Fibroblast of mammary gland (primary cell): ENCODE measurements around the gene MUL1.
"Not testable (repeated sequence)": the region's sequence is repeated elsewhere in the genome, so short reads cannot be mapped to it uniquely, and the experiment has no call there.

Experiments used
- DNase-seq: peaks from one replicate; pipeline ENCODE4 v3.0.0-alpha.2; 2010; ENCODE audit warnings: low read depth
- H3K4me3 ChIP-seq: 2 replicates; pipeline ENCODE4 v1.5.1; 2011; ENCODE audit warnings: low read depth, mild to moderate bottlenecking, low read length, moderate library complexity; ENCODE audit not compliant: control insufficient read depth
- TF ChIP-seq, protein P1 (sequence below): conservative IDR thresholded peaks from 2 replicates; pipeline ENCODE4 v1.5.1; 2011; ENCODE audit warnings: low read depth, low read length, inconsistent platforms; ENCODE audit not compliant: control insufficient read depth, insufficient read depth

Gene MUL1

DNA sequence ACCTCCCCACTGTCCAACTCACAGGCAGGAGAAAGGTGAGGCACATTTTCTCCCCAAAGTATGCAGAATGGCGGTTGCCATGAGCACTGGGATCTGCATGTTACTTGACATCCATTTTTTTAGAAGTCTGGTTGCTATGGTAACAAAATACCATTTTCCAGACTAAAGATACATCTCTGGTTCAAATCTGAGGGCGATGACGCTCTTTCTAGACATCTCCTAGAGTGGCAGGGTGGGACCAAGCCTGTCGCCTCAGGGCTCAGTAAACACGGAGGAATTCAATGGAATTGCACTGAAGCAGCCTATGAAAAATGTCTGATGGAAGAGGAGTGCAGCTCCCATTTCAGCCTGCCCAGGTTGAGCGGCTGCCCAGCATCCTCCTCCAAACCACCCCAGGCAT lies 22.9 kb upstream of the MUL1 start:
- TF ChIP-seq, protein P1, sequence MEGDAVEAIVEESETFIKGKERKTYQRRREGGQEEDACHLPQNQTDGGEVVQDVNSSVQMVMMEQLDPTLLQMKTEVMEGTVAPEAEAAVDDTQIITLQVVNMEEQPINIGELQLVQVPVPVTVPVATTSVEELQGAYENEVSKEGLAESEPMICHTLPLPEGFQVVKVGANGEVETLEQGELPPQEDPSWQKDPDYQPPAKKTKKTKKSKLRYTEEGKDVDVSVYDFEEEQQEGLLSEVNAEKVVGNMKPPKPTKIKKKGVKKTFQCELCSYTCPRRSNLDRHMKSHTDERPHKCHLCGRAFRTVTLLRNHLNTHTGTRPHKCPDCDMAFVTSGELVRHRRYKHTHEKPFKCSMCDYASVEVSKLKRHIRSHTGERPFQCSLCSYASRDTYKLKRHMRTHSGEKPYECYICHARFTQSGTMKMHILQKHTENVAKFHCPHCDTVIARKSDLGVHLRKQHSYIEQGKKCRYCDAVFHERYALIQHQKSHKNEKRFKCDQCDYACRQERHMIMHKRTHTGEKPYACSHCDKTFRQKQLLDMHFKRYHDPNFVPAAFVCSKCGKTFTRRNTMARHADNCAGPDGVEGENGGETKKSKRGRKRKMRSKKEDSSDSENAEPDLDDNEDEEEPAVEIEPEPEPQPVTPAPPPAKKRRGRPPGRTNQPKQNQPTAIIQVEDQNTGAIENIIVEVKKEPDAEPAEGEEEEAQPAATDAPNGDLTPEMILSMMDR, result no peak
- no peak overlapping the region for H3K4me3 ChIP-seq
- DNase-seq, result no peak

DNA sequence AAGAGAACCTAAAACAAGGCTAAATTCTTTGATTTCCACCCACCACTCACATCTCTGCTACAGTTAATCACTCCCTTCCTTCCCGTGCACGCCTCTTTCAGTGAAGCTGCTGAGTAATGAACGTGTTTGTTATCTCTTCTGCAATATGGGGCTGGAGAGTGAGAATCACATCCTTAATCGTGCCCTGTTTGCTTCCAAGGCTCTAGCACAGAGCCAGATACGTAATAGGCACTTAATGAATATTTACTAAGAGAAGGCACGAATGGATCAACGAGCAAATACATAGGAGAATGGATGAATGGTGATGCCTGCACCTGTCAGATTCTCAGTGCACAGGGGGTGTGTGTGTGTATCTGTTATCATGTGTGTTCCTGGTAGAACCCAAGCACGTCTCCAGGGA lies 22.4 kb upstream of the MUL1 start:
- no peak overlapping the region for H3K4me3 ChIP-seq
- TF ChIP-seq, protein P1, result no peak
- no peak for DNase-seq

DNA sequence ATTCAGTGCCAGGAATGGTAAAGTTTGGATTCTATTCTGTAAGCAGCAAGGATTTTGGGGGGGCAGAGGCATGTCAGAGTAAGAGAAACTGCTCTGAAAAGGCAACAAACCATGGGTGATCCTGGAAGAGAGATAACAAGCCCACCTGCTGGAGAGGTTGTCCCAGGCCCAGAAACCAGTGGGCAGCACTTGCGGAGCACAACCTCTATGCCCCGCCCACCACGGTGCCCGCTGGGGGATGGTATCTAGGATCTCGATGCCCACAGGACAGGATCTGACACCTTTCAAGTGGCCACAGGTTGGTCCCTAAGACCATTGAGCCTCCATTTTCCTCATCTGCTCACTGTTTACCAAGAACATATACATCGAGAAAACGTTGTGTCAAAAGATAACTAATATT lies 20.3 kb upstream of the MUL1 start:
- TF ChIP-seq, protein P1, result no peak
- DNase-seq, result no peak
- no peak overlapping the region for H3K4me3 ChIP-seq

DNA sequence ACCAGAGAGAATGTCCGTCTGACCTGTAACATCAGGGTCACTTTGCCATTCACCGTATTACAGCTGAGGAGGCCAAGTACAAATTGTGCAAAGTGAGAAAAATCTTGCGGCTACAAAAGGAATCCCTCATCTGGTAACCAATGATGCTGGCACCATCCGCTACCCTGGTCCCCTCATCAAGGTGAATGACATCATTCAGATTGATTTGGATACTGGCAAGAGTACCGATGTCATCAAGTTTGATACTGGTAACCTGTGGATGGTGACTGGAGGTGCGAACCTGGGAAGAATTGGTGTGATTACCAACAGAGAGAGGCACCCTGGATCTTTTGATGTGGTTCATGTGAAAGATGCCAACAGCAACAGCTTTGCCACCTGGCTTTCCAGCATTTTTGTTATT lies 18.3 kb upstream of the MUL1 start:
- TF ChIP-seq, protein P1, result no peak
- no peak for DNase-seq
- H3K4me3 ChIP-seq, result no peak overlapping the region

- H3K4me3 ChIP-seq, result no peak overlapping the region
- TF ChIP-seq, protein P1, result peak; percentile 98
- peak; percentile 78 for DNase-seq
Measured at GRCh38 chr1:20521960-20522861, 14.3 kb upstream of the MUL1 start.

DNA sequence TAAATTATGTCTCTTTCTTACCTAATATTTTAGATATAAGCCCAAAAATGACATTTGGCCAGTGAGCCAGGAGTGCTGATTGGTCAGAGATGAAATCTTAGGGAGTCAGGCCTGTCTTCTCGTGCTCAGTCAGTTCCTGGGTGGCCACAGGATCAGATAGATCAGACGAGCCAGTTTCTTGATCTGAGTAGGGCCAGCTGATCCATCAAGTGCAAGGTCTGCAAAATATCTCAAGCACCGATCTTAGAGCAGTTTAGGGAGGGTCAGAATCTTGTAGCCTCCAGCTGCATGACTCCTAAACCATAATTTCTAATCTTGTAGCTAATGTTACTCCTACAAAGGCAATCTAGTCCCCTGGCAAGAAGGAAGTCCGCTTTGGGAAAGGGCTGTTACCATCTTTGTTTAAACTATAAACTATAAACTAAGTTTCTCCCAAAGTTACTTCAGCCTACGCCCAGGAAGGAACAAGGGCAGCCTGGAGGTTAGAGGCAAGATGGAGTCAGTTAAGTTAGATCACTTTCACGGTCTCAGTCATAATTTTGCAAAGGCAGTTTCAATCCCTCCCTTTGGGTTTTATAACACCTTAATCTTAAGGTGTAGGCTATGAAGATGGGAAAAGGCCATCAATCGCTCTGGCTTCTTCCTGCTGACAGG lies 11.8 kb upstream of the MUL1 start:
- not testable (repeated sequence) for H3K4me3 ChIP-seq, DNase-seq
